Measurements from ENCODE around the gene HIPK2. TPM values are rescaled to one million over a fixed set of nuclear protein-coding genes. Genes with fewer than 3 reads are reported as not detected.

Gene HIPK2
- total RNA-seq, 1 donor from 2014 or later: 5.8 TPM

GRCh38 chr7:139798221-139798620, 20.4 kb upstream of the HIPK2 start:
- DNase-seq (ENCODE audit: low read depth) (peak; percentile 61), FAIRE-seq (no peak)
- H3K36me3 ChIP-seq (ENCODE audit: control insufficient read depth, insufficient read depth, low read length): peaks cover 3% of the 10 kb centered on the region
- TF ChIP-seq, protein P1, sequence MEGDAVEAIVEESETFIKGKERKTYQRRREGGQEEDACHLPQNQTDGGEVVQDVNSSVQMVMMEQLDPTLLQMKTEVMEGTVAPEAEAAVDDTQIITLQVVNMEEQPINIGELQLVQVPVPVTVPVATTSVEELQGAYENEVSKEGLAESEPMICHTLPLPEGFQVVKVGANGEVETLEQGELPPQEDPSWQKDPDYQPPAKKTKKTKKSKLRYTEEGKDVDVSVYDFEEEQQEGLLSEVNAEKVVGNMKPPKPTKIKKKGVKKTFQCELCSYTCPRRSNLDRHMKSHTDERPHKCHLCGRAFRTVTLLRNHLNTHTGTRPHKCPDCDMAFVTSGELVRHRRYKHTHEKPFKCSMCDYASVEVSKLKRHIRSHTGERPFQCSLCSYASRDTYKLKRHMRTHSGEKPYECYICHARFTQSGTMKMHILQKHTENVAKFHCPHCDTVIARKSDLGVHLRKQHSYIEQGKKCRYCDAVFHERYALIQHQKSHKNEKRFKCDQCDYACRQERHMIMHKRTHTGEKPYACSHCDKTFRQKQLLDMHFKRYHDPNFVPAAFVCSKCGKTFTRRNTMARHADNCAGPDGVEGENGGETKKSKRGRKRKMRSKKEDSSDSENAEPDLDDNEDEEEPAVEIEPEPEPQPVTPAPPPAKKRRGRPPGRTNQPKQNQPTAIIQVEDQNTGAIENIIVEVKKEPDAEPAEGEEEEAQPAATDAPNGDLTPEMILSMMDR (IDR thresholded peaks at IDR 0.05; ENCODE audit: insufficient read depth, low read length, severe bottlenecking): no peak
- H3K4me3 ChIP-seq (ENCODE audit: low read depth, low read length): no peak overlapping the region
- no peaks in the 10 kb centered on the region for H3K27me3 ChIP-seq (ENCODE audit: control insufficient read depth, insufficient read depth, low read length)

DNA sequence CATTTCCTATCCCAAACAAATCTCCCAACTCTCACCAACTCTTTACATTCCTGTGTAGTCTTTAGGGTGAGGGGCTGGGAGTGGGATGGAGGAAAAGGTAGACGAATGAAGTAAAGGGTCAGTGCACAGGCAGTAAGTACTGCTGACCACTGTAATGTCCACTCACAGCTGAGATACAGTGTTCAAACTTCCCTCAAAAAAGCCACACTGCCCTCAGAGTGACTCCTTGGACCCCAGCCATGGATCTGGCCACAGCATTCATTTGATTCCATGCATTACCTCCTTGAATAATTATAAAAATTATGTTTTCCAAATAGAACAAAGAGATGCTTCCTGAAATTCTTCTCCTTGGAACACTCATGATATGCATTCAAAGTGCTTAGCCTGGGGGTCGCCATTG, 19.8 kb upstream of the HIPK2 start:
- Histone ChIP-seq H3K27me3 (ENCODE audit: control insufficient read depth, insufficient read depth, low read length) (no peaks in the 10 kb centered on the region), H3K36me3 (ENCODE audit: control insufficient read depth, insufficient read depth, low read length) (peaks cover 3% of the 10 kb centered on the region), H3K4me3 (ENCODE audit: low read depth, low read length) (no peak overlapping the region)
- TF ChIP-seq, protein P1 (IDR thresholded peaks at IDR 0.05; ENCODE audit: insufficient read depth, low read length, severe bottlenecking): no peak
- no peak for DNase-seq (ENCODE audit: low read depth)
- no peak for FAIRE-seq

DNA sequence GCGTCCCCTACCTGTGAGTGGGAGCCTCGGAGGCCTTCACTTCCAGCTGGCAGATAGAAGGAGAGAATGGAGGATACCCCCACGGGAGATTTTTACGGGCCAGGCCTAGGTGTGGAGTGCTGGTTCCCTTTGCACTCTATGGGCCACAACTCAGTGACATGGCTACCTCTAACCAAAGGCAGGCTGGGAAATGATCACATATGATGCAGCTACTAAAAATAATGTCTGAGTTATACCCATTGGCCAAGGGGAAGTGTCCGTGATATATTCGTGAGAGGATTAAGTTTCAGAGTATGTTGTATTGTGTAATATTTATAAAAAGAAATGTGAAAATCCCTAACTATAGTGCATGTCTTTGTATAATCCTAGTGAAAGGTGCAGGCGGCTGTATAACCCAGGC, 13.5 kb upstream of the HIPK2 start:
- TF ChIP-seq, protein P1 (IDR thresholded peaks at IDR 0.05; ENCODE audit: insufficient read depth, low read length, severe bottlenecking): no peak
- no peak overlapping the region for H3K4me3 ChIP-seq (ENCODE audit: low read depth, low read length)
- peaks cover 3% of the 10 kb centered on the region for H3K36me3 ChIP-seq (ENCODE audit: control insufficient read depth, insufficient read depth, low read length)
- H3K27me3 ChIP-seq (ENCODE audit: control insufficient read depth, insufficient read depth, low read length): no peaks in the 10 kb centered on the region
- DNase-seq (ENCODE audit: low read depth) (no peak), FAIRE-seq (no peak)

DNA sequence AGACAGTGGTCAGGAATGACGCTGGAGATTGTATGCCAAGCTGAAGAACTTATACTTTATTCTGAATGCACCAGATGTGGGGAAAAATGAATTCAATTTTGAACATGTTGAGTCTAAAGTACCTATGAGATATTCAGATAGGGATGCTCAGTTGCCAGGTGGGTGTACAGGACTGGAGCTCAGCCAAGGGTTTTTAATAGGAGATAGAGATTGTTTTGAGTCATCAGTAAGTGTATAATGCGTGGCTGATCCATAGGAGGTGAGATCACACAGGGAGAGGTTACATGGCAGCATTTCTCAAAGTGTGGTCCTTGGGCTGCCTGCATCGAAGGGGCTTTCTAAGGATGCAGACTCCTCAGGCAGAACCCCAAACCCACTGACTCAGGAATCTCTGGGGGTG, 6.8 kb upstream of the HIPK2 start:
- TF ChIP-seq, protein P1 (IDR thresholded peaks at IDR 0.05; ENCODE audit: insufficient read depth, low read length, severe bottlenecking): no peak
- DNase-seq (ENCODE audit: low read depth) (peak; percentile 85), FAIRE-seq (no peak)
- Histone ChIP-seq H3K36me3 (ENCODE audit: control insufficient read depth, insufficient read depth, low read length) (no peaks in the 10 kb centered on the region), H3K27me3 (ENCODE audit: control insufficient read depth, insufficient read depth, low read length) (no peaks in the 10 kb centered on the region), H3K4me3 (ENCODE audit: low read depth, low read length) (no peak overlapping the region)

DNA sequence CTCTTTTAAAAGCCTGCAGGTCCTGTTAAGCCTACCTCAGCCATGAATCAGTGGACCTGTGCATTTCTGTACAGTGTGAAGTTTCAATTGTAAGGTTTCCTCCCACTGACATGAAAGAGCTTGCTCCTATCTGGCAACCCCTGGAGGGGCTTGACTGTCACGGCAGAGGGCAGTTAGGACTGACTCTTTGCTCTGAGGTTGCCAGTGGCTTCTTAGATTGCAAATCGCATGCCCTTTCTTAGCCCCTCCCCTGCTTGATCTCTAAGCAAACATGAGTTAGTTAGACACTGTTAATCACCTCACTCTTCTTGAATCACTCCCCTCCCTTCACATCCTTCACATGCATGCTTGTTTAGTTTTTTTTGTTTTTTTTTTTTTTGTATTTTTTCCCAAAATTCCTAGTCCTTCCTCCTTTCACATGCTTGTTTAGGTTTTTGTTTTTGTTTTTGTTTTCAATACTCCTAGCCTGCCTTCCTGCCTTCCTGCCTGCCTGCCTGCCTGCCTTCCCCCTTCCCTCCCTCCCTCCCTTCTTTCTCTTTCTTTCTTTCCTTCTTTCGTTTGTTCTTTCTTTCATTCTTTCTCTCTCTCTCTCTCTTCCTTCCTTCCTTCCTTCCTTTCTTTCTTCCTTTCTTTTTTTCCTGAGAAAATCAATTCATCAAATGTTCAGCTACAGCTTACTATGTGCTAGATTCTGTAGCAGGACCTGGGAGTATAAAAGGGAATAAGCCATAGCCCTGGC, 6.0 kb upstream of the HIPK2 start:
- TF ChIP-seq, protein P1 (IDR thresholded peaks at IDR 0.05; ENCODE audit: insufficient read depth, low read length, severe bottlenecking): no peak
- peak; percentile 96 for DNase-seq (ENCODE audit: low read depth)

DNA sequence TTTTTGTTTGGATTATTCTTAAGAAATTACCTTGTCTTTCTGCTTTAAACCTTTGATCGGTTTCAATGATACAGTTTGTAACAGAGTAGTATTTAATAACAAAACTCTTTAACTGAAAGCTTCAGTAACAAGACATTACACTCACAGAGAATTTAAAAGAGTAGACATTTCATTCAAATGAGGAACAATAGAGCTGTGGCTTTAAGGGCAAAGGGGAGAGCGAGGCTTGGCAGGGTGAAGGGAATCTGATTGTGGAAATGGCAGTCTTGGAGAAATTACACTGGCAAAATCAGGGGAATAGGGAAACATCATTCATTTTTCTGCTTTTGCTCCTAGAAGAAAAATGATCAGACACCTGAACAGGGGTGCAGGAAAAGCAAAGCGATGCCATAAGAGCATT, 5.1 kb upstream of the HIPK2 start:
- Histone ChIP-seq H3K27me3 (ENCODE audit: control insufficient read depth, insufficient read depth, low read length) (no peaks in the 10 kb centered on the region), H3K4me3 (ENCODE audit: low read depth, low read length) (no peak overlapping the region), H3K36me3 (ENCODE audit: control insufficient read depth, insufficient read depth, low read length) (no peaks in the 10 kb centered on the region)
- TF ChIP-seq, protein P1 (IDR thresholded peaks at IDR 0.05; ENCODE audit: insufficient read depth, low read length, severe bottlenecking): no peak
- DNase-seq (ENCODE audit: low read depth) (no peak), FAIRE-seq (no peak)

More for the DNA sequence above, 6.0 kb upstream of the HIPK2 start:
- no peak for FAIRE-seq
- Histone ChIP-seq H3K27me3 (ENCODE audit: control insufficient read depth, insufficient read depth, low read length) (no peaks in the 10 kb centered on the region), H3K4me3 (ENCODE audit: low read depth, low read length) (no peak overlapping the region), H3K36me3 (ENCODE audit: control insufficient read depth, insufficient read depth, low read length) (no peaks in the 10 kb centered on the region)

All from bronchial epithelial cell (primary cell).